GM23338 (cell line): ENCODE data around the gene FOLH1.
"Not testable (repeated sequence)": the region's sequence is repeated elsewhere in the genome, so short reads cannot be mapped to it uniquely, and the experiment has no call there.

Experiments
- CREB1 ChIP-seq: fragments of 250-450 bp; sonication (Bioruptor Pico); IDR thresholded peaks from 2 replicates; pipeline ENCODE4 v1.5.0; 2020; ENCODE audit warnings: low read depth, mild to moderate bottlenecking, moderate library complexity
- EZH2 ChIP-seq: fragments of 200-600 bp; sonication (generic); IDR thresholded peaks from one replicate; pipeline ENCODE4 v1.8.0; 2017; ENCODE audit warnings: antibody characterized with exemption, mild to moderate bottlenecking, low read depth; ENCODE audit not compliant: unreplicated experiment
- EZH2phosphoT487 ChIP-seq: fragments of 200-600 bp; sonication (generic); IDR thresholded peaks from one replicate; pipeline ENCODE4 v1.8.1; 2018; ENCODE audit warnings: antibody characterized with exemption; ENCODE audit not compliant: unreplicated experiment
- JUNB ChIP-seq: IDR thresholded peaks from one replicate; pipeline ENCODE4 v1.6.1; 2016; ENCODE audit warnings: antibody characterized with exemption; ENCODE audit not compliant: unreplicated experiment
- POLR2AphosphoS5 ChIP-seq: IDR thresholded peaks from 2 replicates; pipeline ENCODE4 v1.6.1; 2016; ENCODE audit warnings: antibody characterized with exemption, low read depth
- REST ChIP-seq: IDR thresholded peaks from one replicate; pipeline ENCODE4 v1.6.1; 2018; ENCODE audit warnings: antibody characterized with exemption; ENCODE audit not compliant: unreplicated experiment
- STAT1 ChIP-seq: IDR thresholded peaks from one replicate; pipeline ENCODE4 v1.6.1; 2016; ENCODE audit warnings: antibody characterized with exemption; ENCODE audit not compliant: unreplicated experiment
- ZNF114 ChIP-seq: fragments of 250-450 bp; sonication (Bioruptor Pico); IDR thresholded peaks from 2 replicates; pipeline ENCODE4 v1.5.0; 2020; ENCODE audit warnings: mild to moderate bottlenecking, moderate library complexity
- TF ChIP-seq, protein P1 (sequence below), 2 experiments: fragments of 200-600 bp in 1 of 2; sonication (generic) in 1 of 2; conservative IDR thresholded peaks; 2 replicates each; pipeline versions ENCODE4 v1.5.1 to v1.6.1; 2016 to 2017; ENCODE audit warnings: antibody characterized with exemption in 2 of 2, low read depth in 2 of 2, mild to moderate bottlenecking in 2 of 2, moderate library complexity in 1 of 2
- TF ChIP-seq, protein P2 (sequence below): IDR thresholded peaks from 2 replicates; pipeline ENCODE4 v1.6.1; 2016; ENCODE audit warnings: antibody characterized with exemption
- TF ChIP-seq, protein P3 (sequence below): fragments of 250-450 bp; sonication (Bioruptor Pico); IDR thresholded peaks from 2 replicates; pipeline ENCODE4 v1.5.0; 2020; ENCODE audit warnings: mild to moderate bottlenecking, moderate library complexity

GRCh38 chr11:49174691-49175366 is 33.6 kb downstream of the FOLH1 start:
- not testable (repeated sequence) for TF ChIP-seq POLR2AphosphoS5; EZH2phosphoT487; REST; EZH2; ZNF114; CREB1 (CRISPR knock-in tag); STAT1; JUNB
- TF ChIP-seq, protein P1, sequence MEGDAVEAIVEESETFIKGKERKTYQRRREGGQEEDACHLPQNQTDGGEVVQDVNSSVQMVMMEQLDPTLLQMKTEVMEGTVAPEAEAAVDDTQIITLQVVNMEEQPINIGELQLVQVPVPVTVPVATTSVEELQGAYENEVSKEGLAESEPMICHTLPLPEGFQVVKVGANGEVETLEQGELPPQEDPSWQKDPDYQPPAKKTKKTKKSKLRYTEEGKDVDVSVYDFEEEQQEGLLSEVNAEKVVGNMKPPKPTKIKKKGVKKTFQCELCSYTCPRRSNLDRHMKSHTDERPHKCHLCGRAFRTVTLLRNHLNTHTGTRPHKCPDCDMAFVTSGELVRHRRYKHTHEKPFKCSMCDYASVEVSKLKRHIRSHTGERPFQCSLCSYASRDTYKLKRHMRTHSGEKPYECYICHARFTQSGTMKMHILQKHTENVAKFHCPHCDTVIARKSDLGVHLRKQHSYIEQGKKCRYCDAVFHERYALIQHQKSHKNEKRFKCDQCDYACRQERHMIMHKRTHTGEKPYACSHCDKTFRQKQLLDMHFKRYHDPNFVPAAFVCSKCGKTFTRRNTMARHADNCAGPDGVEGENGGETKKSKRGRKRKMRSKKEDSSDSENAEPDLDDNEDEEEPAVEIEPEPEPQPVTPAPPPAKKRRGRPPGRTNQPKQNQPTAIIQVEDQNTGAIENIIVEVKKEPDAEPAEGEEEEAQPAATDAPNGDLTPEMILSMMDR (conservative IDR thresholded peaks at IDR 0.05; ENCODE audit: low read depth in 2 of 2), result not testable (repeated sequence)
- TF ChIP-seq, protein P2, sequence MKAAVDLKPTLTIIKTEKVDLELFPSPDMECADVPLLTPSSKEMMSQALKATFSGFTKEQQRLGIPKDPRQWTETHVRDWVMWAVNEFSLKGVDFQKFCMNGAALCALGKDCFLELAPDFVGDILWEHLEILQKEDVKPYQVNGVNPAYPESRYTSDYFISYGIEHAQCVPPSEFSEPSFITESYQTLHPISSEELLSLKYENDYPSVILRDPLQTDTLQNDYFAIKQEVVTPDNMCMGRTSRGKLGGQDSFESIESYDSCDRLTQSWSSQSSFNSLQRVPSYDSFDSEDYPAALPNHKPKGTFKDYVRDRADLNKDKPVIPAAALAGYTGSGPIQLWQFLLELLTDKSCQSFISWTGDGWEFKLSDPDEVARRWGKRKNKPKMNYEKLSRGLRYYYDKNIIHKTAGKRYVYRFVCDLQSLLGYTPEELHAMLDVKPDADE, result not testable (repeated sequence)
- TF ChIP-seq, protein P3, sequence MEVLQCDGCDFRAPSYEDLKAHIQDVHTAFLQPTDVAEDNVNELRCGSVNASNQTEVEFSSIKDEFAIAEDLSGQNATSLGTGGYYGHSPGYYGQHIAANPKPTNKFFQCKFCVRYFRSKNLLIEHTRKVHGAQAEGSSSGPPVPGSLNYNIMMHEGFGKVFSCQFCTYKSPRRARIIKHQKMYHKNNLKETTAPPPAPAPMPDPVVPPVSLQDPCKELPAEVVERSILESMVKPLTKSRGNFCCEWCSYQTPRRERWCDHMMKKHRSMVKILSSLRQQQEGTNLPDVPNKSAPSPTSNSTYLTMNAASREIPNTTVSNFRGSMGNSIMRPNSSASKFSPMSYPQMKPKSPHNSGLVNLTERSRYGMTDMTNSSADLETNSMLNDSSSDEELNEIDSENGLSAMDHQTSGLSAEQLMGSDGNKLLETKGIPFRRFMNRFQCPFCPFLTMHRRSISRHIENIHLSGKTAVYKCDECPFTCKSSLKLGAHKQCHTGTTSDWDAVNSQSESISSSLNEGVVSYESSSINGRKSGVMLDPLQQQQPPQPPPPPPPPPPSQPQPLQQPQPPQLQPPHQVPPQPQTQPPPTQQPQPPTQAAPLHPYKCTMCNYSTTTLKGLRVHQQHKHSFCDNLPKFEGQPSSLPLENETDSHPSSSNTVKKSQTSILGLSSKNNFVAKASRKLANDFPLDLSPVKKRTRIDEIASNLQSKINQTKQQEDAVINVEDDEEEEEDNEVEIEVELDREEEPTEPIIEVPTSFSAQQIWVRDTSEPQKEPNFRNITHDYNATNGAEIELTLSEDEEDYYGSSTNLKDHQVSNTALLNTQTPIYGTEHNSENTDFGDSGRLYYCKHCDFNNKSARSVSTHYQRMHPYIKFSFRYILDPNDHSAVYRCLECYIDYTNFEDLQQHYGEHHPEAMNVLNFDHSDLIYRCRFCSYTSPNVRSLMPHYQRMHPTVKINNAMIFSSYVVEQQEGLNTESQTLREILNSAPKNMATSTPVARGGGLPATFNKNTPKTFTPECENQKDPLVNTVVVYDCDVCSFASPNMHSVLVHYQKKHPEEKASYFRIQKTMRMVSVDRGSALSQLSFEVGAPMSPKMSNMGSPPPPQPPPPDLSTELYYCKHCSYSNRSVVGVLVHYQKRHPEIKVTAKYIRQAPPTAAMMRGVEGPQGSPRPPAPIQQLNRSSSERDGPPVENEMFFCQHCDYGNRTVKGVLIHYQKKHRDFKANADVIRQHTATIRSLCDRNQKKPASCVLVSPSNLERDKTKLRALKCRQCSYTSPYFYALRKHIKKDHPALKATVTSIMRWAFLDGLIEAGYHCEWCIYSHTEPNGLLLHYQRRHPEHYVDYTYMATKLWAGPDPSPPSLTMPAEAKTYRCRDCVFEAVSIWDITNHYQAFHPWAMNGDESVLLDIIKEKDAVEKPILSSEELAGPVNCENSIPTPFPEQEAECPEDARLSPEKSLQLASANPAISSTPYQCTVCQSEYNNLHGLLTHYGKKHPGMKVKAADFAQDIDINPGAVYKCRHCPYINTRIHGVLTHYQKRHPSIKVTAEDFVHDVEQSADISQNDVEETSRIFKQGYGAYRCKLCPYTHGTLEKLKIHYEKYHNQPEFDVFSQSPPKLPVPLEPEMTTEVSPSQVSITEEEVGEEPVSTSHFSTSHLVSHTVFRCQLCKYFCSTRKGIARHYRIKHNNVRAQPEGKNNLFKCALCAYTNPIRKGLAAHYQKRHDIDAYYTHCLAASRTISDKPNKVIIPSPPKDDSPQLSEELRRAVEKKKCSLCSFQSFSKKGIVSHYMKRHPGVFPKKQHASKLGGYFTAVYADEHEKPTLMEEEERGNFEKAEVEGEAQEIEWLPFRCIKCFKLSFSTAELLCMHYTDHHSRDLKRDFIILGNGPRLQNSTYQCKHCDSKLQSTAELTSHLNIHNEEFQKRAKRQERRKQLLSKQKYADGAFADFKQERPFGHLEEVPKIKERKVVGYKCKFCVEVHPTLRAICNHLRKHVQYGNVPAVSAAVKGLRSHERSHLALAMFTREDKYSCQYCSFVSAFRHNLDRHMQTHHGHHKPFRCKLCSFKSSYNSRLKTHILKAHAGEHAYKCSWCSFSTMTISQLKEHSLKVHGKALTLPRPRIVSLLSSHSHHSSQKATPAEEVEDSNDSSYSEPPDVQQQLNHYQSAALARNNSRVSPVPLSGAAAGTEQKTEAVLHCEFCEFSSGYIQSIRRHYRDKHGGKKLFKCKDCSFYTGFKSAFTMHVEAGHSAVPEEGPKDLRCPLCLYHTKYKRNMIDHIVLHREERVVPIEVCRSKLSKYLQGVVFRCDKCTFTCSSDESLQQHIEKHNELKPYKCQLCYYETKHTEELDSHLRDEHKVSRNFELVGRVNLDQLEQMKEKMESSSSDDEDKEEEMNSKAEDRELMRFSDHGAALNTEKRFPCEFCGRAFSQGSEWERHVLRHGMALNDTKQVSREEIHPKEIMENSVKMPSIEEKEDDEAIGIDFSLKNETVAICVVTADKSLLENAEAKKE (CRISPR knock-in tag), result not testable (repeated sequence)
